Measurements from ENCODE around the gene TMEM51.

DNA sequence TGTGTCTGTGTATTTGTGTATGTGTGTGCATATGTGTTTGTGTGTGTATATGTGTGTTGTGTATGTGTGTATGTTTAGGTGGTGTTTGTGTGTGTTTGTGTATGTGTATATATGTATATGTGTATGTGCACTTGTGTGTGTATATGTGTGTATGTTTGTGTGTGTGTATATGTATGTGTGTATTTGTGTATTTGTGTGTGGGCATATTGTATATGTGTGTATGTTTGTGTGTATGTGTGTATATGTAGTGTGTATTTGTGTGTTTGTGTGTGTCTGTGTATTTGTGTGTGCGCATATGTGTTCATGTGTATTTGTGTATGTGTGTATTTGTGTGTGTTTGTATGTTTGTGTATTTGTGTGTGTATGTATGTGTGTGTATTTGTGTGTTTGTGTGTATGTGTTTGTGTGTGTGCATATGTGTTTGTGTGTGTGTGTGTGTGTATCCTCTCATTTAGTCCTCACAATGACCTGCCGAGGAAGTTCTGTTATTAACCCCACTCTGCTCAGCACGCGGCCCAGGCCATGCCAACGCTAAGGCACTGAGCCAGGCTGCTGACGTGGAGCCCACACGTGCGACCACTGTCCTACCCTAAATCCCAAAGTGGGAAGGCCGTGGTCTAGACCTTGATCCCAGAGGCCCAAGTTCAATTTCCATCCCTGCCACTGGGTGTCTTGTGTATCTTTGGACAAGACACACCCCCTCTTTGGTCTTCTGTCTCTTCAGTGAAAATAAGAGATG is 43.2 kb upstream of the TMEM51 start:
- TF ChIP-seq CTCF (conservative IDR thresholded peaks at IDR 0.05 in 1 of 2, IDR thresholded peaks at IDR 0.05 in 1 of 2; ENCODE audit: extremely low read depth in 1 of 2, insufficient read depth in 1 of 2, low read depth in 1 of 2, low read length in 2 of 2) = no peak
- no peak for TF ChIP-seq EZH2 (IDR thresholded peaks at IDR 0.05; ENCODE audit: borderline replicate concordance, low read length)

All from mammary epithelial cell (primary cell).